ENCODE results near the gene CFAP91.

Gene CFAP91

DNA sequence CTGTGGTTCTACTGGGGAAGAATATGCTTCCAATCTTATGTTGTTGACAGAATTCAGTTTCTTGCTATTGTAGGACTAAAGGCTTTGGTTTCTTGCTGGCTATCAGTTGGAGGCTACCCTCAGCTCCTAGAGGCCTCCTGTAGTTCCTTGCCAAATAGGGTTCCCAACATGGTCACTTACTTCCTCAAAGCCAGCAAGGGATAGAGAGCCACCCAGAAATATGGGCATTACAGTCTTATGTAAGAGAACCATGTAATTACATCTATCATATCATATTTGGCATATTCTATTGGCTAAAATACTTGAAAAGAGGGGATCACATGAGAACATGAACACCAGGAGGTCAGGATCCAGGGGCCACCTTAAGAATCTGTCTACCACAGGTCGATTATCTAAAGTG lies 19.4 kb upstream of the CFAP91 start:
- no peaks in the 10 kb centered on the region for H3K36me3 ChIP-seq (ENCODE audit: control insufficient read depth, low read depth, low read length)
- no peak overlapping the region for H3K9ac ChIP-seq (ENCODE audit: low read length)
- H3K9me3 ChIP-seq (ENCODE audit: control insufficient read depth, low read depth, low read length): no peaks in the 10 kb centered on the region
- H3K4me3 ChIP-seq (ENCODE audit: low read length): no peak overlapping the region
- H3K27me3 ChIP-seq (ENCODE audit: control insufficient read depth, insufficient read depth, low read length): no peaks in the 10 kb centered on the region
- H3K4me1 ChIP-seq (ENCODE audit: control insufficient read depth, low read depth, low read length): no peaks in the 10 kb centered on the region
- no peak overlapping the region for H3K27ac ChIP-seq (ENCODE audit: low read length)

DNA sequence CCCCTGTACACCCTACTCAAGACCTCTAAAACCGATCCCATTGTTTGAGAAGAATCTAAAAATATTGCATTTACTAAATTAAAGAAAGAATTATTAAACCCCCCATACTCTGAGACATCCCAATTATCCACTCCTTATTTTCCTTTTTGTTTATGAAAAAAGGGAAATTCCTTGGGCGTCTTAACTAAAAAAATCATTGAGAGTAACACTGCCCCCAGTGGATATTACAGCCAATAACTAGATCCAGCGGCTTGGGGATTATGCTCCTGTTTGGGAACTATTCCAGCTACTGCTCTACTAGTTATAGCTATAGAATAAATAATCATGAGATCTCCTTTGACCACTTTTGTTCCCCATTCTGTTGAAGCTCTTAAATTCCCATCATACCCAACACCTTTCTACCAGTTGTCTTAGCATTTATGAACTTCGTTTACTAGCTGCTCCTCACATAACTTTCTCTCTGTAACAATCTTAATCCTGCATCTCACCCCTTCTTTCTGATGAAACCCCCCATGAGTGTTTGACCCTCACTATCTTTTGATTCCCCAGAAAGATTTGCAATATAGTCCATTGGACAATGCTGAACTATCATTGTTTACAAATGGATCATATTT lies 12.7 kb upstream of the CFAP91 start:
- Histone ChIP-seq H3K27ac (ENCODE audit: low read length) (no peak overlapping the region), H3K4me1 (ENCODE audit: control insufficient read depth, low read depth, low read length) (no peaks in the 10 kb centered on the region), H3K4me3 (ENCODE audit: low read length) (no peak overlapping the region), H3K9ac (ENCODE audit: low read length) (no peak overlapping the region), H3K27me3 (ENCODE audit: control insufficient read depth, insufficient read depth, low read length) (no peaks in the 10 kb centered on the region), H3K9me3 (ENCODE audit: control insufficient read depth, low read depth, low read length) (no peaks in the 10 kb centered on the region), H3K36me3 (ENCODE audit: control insufficient read depth, low read depth, low read length) (no peaks in the 10 kb centered on the region)

DNA sequence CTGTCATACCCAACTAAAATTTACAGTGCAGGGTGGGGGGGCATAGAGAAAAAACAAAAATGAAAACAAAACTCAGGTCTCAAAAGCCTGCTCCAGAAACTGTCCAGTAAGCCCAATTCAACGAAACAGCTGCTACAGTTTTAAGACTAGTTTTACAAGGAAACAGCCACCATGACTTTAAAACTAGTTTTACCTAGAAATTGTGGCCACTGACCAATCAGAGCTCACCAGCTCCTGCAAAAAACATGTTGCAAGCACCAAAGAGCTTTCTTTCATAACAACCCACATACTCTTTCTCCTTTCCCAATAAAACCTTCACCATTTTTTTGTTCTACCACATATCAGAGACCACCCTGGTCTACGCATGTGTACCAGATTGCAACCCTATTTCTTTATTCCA lies 7.3 kb upstream of the CFAP91 start:
- Histone ChIP-seq H3K4me1 (ENCODE audit: control insufficient read depth, low read depth, low read length) (no peaks in the 10 kb centered on the region), H3K27ac (ENCODE audit: low read length) (no peak overlapping the region), H3K36me3 (ENCODE audit: control insufficient read depth, low read depth, low read length) (no peaks in the 10 kb centered on the region), H3K9ac (ENCODE audit: low read length) (no peak overlapping the region), H3K4me3 (ENCODE audit: low read length) (no peak overlapping the region), H3K9me3 (ENCODE audit: control insufficient read depth, low read depth, low read length) (no peaks in the 10 kb centered on the region), H3K27me3 (ENCODE audit: control insufficient read depth, insufficient read depth, low read length) (no peaks in the 10 kb centered on the region)

DNA sequence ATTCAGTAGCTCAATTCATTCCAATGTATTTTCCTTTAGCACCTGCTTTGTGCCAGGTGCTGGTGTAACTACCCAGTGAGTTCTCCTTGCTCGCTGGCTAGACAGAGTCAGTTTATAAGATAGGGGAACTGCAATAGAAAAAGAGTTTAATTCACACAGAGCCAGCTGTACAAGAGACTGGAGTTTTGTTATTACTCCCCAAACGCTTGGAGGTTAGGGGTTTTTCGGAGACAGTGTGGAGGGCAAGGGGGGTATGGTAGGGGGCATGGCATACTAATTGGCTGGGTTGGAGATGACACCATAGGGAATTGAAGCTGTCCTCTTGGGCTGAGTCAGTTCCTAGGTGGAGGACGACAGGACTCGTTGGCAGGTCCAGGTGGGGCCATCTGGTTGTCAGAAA lies 5.4 kb upstream of the CFAP91 start:
- no peak overlapping the region for H3K9ac ChIP-seq (ENCODE audit: low read length)
- H3K27me3 ChIP-seq (ENCODE audit: control insufficient read depth, insufficient read depth, low read length): no peaks in the 10 kb centered on the region
- no peaks in the 10 kb centered on the region for H3K9me3 ChIP-seq (ENCODE audit: control insufficient read depth, low read depth, low read length)
- H3K4me1 ChIP-seq (ENCODE audit: control insufficient read depth, low read depth, low read length): peaks cover 7% of the 10 kb centered on the region
- H3K36me3 ChIP-seq (ENCODE audit: control insufficient read depth, low read depth, low read length): no peaks in the 10 kb centered on the region
- H3K27ac ChIP-seq (ENCODE audit: low read length): no peak overlapping the region
- H3K4me3 ChIP-seq (ENCODE audit: low read length): no peak overlapping the region

DNA sequence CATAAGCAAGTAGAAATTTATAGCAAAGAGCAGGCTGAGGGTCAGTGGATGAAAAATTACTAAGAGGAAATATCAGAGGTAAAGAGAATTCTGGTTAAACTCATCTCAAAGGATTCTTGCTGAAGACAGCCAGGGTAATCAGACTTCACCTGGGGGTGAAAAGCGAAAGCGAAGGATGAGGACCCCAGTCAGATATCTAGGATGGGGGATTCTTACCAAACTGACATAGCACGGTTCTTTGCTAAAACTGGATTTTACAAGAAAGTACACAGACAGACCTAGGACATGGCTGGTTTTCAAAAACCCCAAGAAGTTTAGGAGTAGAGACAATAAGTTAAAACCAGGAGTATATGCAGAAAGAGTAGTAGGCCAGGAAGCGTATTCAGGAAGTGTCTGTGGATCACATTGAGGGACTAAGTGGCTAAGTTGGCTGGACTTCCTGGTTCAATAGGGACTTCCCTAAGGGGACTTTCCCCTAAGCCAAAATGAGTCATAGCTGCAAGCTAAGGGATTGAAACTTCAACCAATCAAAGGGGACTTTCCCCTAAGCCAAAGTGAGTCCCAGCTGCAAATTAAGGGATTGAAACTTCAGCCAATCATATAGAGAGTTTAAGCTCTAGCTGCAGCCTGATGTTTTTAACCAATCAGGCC lies 2.4 kb upstream of the CFAP91 start:
- H3K9ac ChIP-seq (ENCODE audit: low read length): no peak overlapping the region

DNA sequence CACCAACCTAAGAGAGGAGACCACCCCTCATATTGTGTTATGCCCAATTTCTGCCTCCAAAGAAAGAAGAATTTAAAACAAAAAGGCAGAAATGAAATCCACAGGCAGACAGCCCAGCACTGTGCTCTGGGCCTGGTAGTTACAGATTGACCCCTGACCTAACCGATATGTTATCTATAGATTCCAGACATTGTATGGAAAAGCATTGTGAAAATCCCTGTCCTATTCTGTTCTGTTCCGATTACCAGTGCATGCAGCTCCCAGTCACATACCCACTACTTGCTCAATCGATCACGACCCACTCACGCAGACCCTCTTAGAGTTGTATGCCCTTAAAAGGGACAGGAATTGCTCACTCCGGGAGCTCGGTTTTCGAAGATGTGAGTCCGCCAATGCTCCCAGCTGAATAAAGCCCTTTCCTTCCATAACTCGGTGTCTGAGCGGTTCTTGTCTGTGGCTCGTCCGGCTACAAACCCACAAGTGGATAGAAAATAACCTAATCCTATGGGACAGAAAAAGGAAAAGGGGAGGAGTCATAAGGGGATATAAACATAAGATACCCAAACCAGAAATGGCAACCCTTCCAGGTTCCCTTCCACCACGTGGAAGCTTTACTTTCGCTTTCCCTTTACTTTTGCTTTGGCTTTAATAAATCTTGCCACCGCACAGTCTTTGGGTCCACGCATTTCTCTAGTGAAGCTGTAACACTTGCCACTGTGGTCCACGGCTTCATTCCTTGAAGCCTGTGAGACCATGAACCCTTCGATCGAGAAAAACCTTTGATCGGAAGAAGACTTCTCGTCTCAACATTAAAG lies 1.7 kb upstream of the CFAP91 start:
- Histone ChIP-seq H3K36me3 (ENCODE audit: control insufficient read depth, low read depth, low read length) (no peaks in the 10 kb centered on the region), H3K27me3 (ENCODE audit: control insufficient read depth, insufficient read depth, low read length) (peaks cover 13% of the 10 kb centered on the region), H3K4me1 (ENCODE audit: control insufficient read depth, low read depth, low read length) (peaks cover 15% of the 10 kb centered on the region), H3K9me3 (ENCODE audit: control insufficient read depth, low read depth, low read length) (no peaks in the 10 kb centered on the region), H3K4me3 (ENCODE audit: low read length) (no peak overlapping the region), H3K27ac (ENCODE audit: low read length) (no peak overlapping the region), H3K9ac (ENCODE audit: low read length) (no peak overlapping the region)

More for the DNA sequence above, 2.4 kb upstream of the CFAP91 start:
- no peaks in the 10 kb centered on the region for H3K36me3 ChIP-seq (ENCODE audit: control insufficient read depth, low read depth, low read length)
- H3K4me3 ChIP-seq (ENCODE audit: low read length): no peak overlapping the region
- no peak overlapping the region for H3K27ac ChIP-seq (ENCODE audit: low read length)
- H3K27me3 ChIP-seq (ENCODE audit: control insufficient read depth, insufficient read depth, low read length): peaks cover 13% of the 10 kb centered on the region
- no peaks in the 10 kb centered on the region for H3K9me3 ChIP-seq (ENCODE audit: control insufficient read depth, low read depth, low read length)
- peaks cover 15% of the 10 kb centered on the region for H3K4me1 ChIP-seq (ENCODE audit: control insufficient read depth, low read depth, low read length)

DNA sequence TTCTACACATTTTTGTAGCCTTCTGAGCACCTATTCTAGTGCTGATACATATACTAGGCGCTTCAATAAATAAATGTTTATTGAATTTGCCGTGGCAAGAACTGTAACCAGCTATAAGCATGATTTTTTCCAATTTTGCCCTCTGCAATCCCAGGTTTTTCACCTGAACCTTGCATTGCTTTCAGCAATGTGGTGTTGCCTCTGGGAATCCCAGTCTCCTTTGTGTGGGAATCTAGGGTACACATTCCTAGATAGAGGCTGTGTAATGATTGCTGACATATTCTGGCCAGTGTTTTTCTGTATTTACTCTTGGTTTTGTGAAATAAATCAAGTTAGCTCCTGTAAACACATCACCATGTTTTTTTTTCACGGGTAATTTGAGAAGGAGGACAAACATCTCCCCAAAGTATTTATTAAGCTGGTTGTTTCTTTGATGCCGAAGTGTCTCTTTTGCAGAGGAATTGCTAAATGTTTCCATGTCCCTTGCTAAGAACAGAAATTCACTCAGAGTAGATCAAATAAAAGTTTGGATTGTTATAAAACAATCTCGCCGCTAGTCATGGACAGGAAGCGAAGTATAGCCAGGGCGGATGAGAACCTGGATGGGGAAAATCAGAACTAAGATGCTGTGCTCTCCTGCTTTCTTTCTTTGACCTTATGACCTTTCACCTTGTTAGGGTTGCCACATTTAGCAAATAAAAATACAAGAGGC lies 1.2 kb downstream of the CFAP91 start:
- no peak overlapping the region for H3K27ac ChIP-seq (ENCODE audit: low read length)
- H3K4me3 ChIP-seq (ENCODE audit: low read length): peak overlapping the region; percentile 90
- H3K9ac ChIP-seq (ENCODE audit: low read length): peak overlapping the region; percentile 69
- H3K36me3 ChIP-seq (ENCODE audit: control insufficient read depth, low read depth, low read length): no peaks in the 10 kb centered on the region
- peaks cover 15% of the 10 kb centered on the region for H3K4me1 ChIP-seq (ENCODE audit: control insufficient read depth, low read depth, low read length)
- peaks cover 13% of the 10 kb centered on the region for H3K27me3 ChIP-seq (ENCODE audit: control insufficient read depth, insufficient read depth, low read length)
- H3K9me3 ChIP-seq (ENCODE audit: control insufficient read depth, low read depth, low read length): no peaks in the 10 kb centered on the region

DNA sequence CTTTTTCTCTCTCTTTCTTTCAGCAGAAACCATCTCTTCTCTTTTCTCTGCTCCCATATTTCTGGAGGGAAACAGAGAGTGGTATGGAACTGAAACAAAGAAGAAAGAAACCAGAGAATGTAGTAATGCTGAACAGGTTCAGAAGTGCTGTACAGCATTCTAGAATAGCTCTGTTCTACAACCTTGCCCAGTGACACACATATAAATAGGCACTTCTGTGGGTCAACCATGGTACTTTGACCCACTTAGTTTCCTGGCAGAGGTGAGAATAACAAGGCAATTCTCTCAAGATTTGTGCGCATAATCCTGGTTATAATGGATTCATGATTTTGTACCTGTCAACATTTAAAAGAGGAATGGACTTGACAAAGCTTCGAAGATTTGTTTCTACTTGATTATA lies 12.3 kb downstream of the CFAP91 start:
- Histone ChIP-seq H3K4me3 (ENCODE audit: low read length) (no peak overlapping the region), H3K4me1 (ENCODE audit: control insufficient read depth, low read depth, low read length) (no peaks in the 10 kb centered on the region), H3K27me3 (ENCODE audit: control insufficient read depth, insufficient read depth, low read length) (no peaks in the 10 kb centered on the region), H3K9ac (ENCODE audit: low read length) (no peak overlapping the region), H3K9me3 (ENCODE audit: control insufficient read depth, low read depth, low read length) (no peaks in the 10 kb centered on the region), H3K27ac (ENCODE audit: low read length) (no peak overlapping the region), H3K36me3 (ENCODE audit: control insufficient read depth, low read depth, low read length) (no peaks in the 10 kb centered on the region)

DNA sequence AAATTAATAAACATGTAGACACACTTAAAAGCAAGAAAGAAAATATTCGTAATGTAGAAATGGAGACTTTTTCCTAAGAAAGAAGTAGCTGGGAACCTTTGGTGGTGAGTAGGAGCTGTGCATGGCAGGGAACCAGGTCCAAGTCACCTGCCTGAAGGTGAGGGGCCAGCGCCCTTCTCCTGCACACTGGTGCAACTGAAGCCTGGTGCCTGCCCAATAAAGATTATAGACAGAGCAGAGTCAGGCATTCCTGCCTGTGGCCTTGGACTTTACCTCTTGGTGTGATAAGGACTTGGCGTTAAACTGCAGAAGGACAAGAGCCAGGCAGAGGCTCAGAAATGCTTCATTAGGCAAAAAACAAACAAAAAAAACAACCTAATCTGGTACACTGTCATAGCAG lies 14.2 kb downstream of the CFAP91 start:
- Histone ChIP-seq H3K27me3 (ENCODE audit: control insufficient read depth, insufficient read depth, low read length) (no peaks in the 10 kb centered on the region), H3K36me3 (ENCODE audit: control insufficient read depth, low read depth, low read length) (no peaks in the 10 kb centered on the region), H3K9me3 (ENCODE audit: control insufficient read depth, low read depth, low read length) (no peaks in the 10 kb centered on the region), H3K27ac (ENCODE audit: low read length) (no peak overlapping the region), H3K4me3 (ENCODE audit: low read length) (no peak overlapping the region), H3K4me1 (ENCODE audit: control insufficient read depth, low read depth, low read length) (no peaks in the 10 kb centered on the region), H3K9ac (ENCODE audit: low read length) (no peak overlapping the region)

DNA sequence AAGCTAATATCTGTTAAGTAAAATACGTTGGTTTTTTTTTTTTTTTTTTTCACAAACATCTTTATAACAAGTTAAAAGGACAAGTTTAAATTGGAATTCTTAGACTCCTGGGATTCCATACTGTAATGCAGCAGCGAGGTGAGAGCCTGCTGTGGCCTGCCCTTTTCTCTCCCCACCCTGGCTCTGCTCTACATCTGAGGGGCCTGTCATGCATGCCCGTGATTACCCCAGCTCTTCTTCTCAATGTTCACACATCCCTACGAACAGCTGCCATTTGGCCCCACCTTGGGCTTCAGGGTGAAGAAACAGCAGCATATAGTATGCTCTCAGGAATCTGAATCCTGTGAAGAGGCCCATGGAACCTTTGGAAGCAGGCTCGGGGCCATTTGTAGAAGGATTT lies 14.7 kb downstream of the CFAP91 start:
- H3K9ac ChIP-seq (ENCODE audit: low read length): no peak overlapping the region
- H3K36me3 ChIP-seq (ENCODE audit: control insufficient read depth, low read depth, low read length): no peaks in the 10 kb centered on the region
- H3K27ac ChIP-seq (ENCODE audit: low read length): no peak overlapping the region
- H3K9me3 ChIP-seq (ENCODE audit: control insufficient read depth, low read depth, low read length): no peaks in the 10 kb centered on the region
- no peaks in the 10 kb centered on the region for H3K27me3 ChIP-seq (ENCODE audit: control insufficient read depth, insufficient read depth, low read length)
- H3K4me3 ChIP-seq (ENCODE audit: low read length): no peak overlapping the region
- H3K4me1 ChIP-seq (ENCODE audit: control insufficient read depth, low read depth, low read length): no peaks in the 10 kb centered on the region

DNA sequence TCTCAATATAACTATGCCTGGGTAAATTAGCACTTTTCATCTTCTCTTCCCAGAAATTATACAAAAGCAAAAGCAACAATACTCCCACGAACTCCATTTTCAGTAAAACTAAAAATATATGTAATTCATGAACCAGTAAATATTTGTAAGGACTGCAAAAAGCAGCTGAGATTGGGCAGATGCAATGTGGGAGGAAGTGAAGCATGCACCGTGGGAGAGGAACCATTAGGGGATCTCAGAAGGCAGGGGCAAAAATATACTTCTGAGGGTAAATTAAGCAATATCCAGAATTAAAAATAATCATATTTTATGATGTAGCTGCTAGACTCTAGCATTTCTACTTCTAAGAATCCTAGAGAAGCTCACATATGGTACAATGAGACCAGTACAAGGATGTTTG lies 20.2 kb downstream of the CFAP91 start:
- Histone ChIP-seq H3K36me3 (ENCODE audit: control insufficient read depth, low read depth, low read length) (no peaks in the 10 kb centered on the region), H3K9me3 (ENCODE audit: control insufficient read depth, low read depth, low read length) (no peaks in the 10 kb centered on the region), H3K4me3 (ENCODE audit: low read length) (no peak overlapping the region), H3K4me1 (ENCODE audit: control insufficient read depth, low read depth, low read length) (no peaks in the 10 kb centered on the region), H3K27me3 (ENCODE audit: control insufficient read depth, insufficient read depth, low read length) (no peaks in the 10 kb centered on the region), H3K9ac (ENCODE audit: low read length) (no peak overlapping the region), H3K27ac (ENCODE audit: low read length) (no peak overlapping the region)
